HCT116 (cell line): ENCODE data around the gene PCDH19. TPM values are rescaled to one million over a fixed set of nuclear protein-coding genes. Genes with fewer than 3 reads are reported as not detected.

ENCODE experiments used
- ATAC-seq: fragments of 200-7000 bp; cut with Tn5 transposase; 2 replicates; pipeline ENCODE4 v1.9.1; 2020; ENCODE audit warnings: mild to moderate bottlenecking, moderate library complexity
- BruUV-seq: library from RNA; stranded (reverse); fragments of 400-500 nt; replicated peaks from 2 replicates; lab custom pipeline; 2021; lab: Mats Ljungman, UMichigan
- CTCF ChIA-PET: fragments of 300-600 bp; sonication (Branson Sonifier 250); formaldehyde crosslinking; loops from one replicate; lab custom pipeline; 2021; ENCODE audit warnings: antibody characterized with exemption; lab: Charles Lee
- POLR2A ChIA-PET: fragments of 300-600, 350-600 bp; sonication (Branson Sonifier 250); formaldehyde crosslinking; loops from one replicate; lab custom pipeline; 2021; ENCODE audit warnings: antibody characterized with exemption; lab: Charles Lee
- RAD21 ChIA-PET, 2 experiments: fragments of 300-600 bp; sonication (Branson Sonifier 250); formaldehyde crosslinking; loops; one replicate each; lab custom pipeline; 2023; ENCODE audit warnings: low total read pairs in 2 of 2; ENCODE audit not compliant: uncharacterized antibody in 2 of 2, unreplicated experiment in 2 of 2, low non-redundant PET in 1 of 2; lab: Charles Lee
- DNase-seq: peaks from one replicate; pipeline ENCODE4 v3.0.0-alpha.2; 2010; ENCODE audit warnings: low read depth, low spot score
- H2AFZ ChIP-seq: fragments of 200-600 bp; shearing (Covaris generic), sonication (generic); 2 replicates; pipeline ENCODE4 v1.6.1; 2017; ENCODE audit warnings: low read depth, mixed run types, mixed read lengths, antibody characterized with exemption, low read length; ENCODE audit not compliant: poor library complexity, severe bottlenecking
- H3K27ac ChIP-seq: 2 replicates; pipeline ENCODE4 v1.5.1; 2012; ENCODE audit warnings: low read depth, low read length
- H3K27me3 ChIP-seq: fragments of 200-600 bp; sonication (generic); 2 replicates; pipeline ENCODE4 v1.6.1; 2016; ENCODE audit warnings: mixed run types, low read length, mixed read lengths; ENCODE audit not compliant: insufficient read depth
- H3K36me3 ChIP-seq, 2 experiments: fragments of 200-500 bp in 1 of 2; fragments of 200-600 bp in 1 of 2; sonication (Bioruptor generic) in 1 of 2; sonication (generic) in 1 of 2; 2 replicates each; pipeline versions ENCODE4 v1.5.1 to v1.6.1; 2014 to 2016; ENCODE audit warnings: low read length in 2 of 2, inconsistent platforms in 1 of 2, mixed read lengths in 1 of 2, mixed run types in 1 of 2; ENCODE audit not compliant: insufficient read depth in 2 of 2, control insufficient read depth in 1 of 2
- H3K4me1 ChIP-seq, 2 experiments: fragments of 200-600 bp in 1 of 2; sonication (generic) in 1 of 2; 2 replicates each; pipeline versions ENCODE4 v1.5.1 to v1.6.1; 2012 to 2017; ENCODE audit warnings: low read length in 2 of 2, inconsistent platforms in 1 of 2, mild to moderate bottlenecking in 1 of 2, mixed read lengths in 1 of 2, mixed run types in 1 of 2, moderate library complexity in 1 of 2; ENCODE audit not compliant: insufficient read depth in 2 of 2, control insufficient read depth in 1 of 2
- H3K4me2 ChIP-seq: fragments of 200-600 bp; sonication (generic); 2 replicates; pipeline ENCODE4 v1.6.1; 2017; ENCODE audit warnings: mixed run types, low read length, mixed read lengths
- H3K4me3 ChIP-seq, 2 experiments: fragments of 200-600 bp in 1 of 2; sonication (generic) in 1 of 2; replicated peaks in 1 of 2; 2 replicates each; pipeline ENCODE4 v1.5.1; 2011 to 2016; ENCODE audit warnings: low read length in 2 of 2, control low read depth in 1 of 2, low read depth in 1 of 2, mild to moderate bottlenecking in 1 of 2, mixed read lengths in 1 of 2, mixed run types in 1 of 2
- H3K79me2 ChIP-seq: fragments of 200-600 bp; sonication (generic); 2 replicates; pipeline ENCODE4 v1.6.1; 2017; ENCODE audit warnings: mild to moderate bottlenecking, mixed run types, low read length, moderate library complexity, mixed read lengths; ENCODE audit not compliant: insufficient read depth
- H3K9ac ChIP-seq: fragments of 200-600 bp; sonication (generic); 2 replicates; pipeline ENCODE4 v1.6.1; 2016; ENCODE audit warnings: low read length, mixed read lengths
- H3K9me2 ChIP-seq: fragments of 200-600 bp; sonication (generic), shearing (Covaris generic); 2 replicates; pipeline ENCODE4 v1.6.1; 2017; ENCODE audit warnings: mixed run types, mild to moderate bottlenecking, moderate library complexity; ENCODE audit not compliant: insufficient read depth
- H3K9me3 ChIP-seq, 2 experiments: fragments of 200-500 bp in 1 of 2; fragments of 200-600 bp in 1 of 2; sonication (Bioruptor generic) in 1 of 2; sonication (generic) in 1 of 2; 2 replicates each; pipeline ENCODE4 v1.6.1; 2014 to 2017; ENCODE audit warnings: low read length in 2 of 2, mixed read lengths in 2 of 2, inconsistent platforms in 1 of 2, low read depth in 1 of 2, mild to moderate bottlenecking in 1 of 2, mixed run types in 1 of 2, moderate library complexity in 1 of 2; ENCODE audit not compliant: control insufficient read depth in 1 of 2, insufficient read depth in 1 of 2
- H4K20me1 ChIP-seq: fragments of 200-600 bp; sonication (generic), shearing (Covaris generic); 2 replicates; pipeline ENCODE4 v1.6.1; 2017; ENCODE audit warnings: mixed run types, mild to moderate bottlenecking, moderate library complexity; ENCODE audit not compliant: insufficient read depth
- CBX3 ChIP-seq: IDR thresholded peaks from 2 replicates; pipeline ENCODE4 v1.6.1; 2012; ENCODE audit warnings: low read depth
- CEBPB ChIP-seq: IDR thresholded peaks from 2 replicates; pipeline ENCODE4 v1.6.1; 2012; ENCODE audit warnings: low read depth
- CTCF ChIP-seq, 3 experiments: fragments of 200-600 bp in 1 of 3; sonication (generic) in 1 of 3; IDR thresholded peaks in 2 of 3; conservative IDR thresholded peaks in 1 of 3; 2 replicates each; pipeline ENCODE4 v1.5.1; 2012 to 2017; ENCODE audit warnings: low read depth in 2 of 3, low read length in 2 of 3, antibody characterized with exemption in 1 of 3, borderline replicate concordance in 1 of 3, control low read depth in 1 of 3, mild to moderate bottlenecking in 1 of 3, mixed read lengths in 1 of 3, mixed run types in 1 of 3, moderate library complexity in 1 of 3; ENCODE audit not compliant: insufficient read depth in 1 of 3
- EGR1 ChIP-seq: IDR thresholded peaks from 2 replicates; pipeline ENCODE4 v1.6.1; 2012; ENCODE audit warnings: low read depth
- ELF1 ChIP-seq: IDR thresholded peaks from 2 replicates; pipeline ENCODE4 v1.6.1; 2012; ENCODE audit warnings: low read depth, borderline replicate concordance
- EZH2 ChIP-seq: fragments of 200-600 bp; sonication (generic); IDR thresholded peaks from 2 replicates; pipeline ENCODE4 v1.6.1; 2017; ENCODE audit warnings: antibody characterized with exemption, mixed run types
- EZH2phosphoT487 ChIP-seq: fragments of 200-600 bp; IDR thresholded peaks from 2 replicates; pipeline ENCODE4 v1.6.1; 2018; ENCODE audit warnings: antibody characterized with exemption, borderline replicate concordance
- FOSL1 ChIP-seq: IDR thresholded peaks from 2 replicates; pipeline ENCODE4 v1.6.1; 2012; ENCODE audit warnings: low read depth
- JUND ChIP-seq: IDR thresholded peaks from 2 replicates; pipeline ENCODE4 v1.6.1; 2012
- MAX ChIP-seq: IDR thresholded peaks from 2 replicates; pipeline ENCODE4 v1.6.1; 2012
- POLR2A ChIP-seq: IDR thresholded peaks from 2 replicates; pipeline ENCODE4 v1.7.0; 2011; ENCODE audit warnings: borderline replicate concordance; ENCODE audit not compliant: insufficient read depth, insufficient read length; ENCODE audit errors: extremely low read depth
- POLR2AphosphoS5 ChIP-seq: IDR thresholded peaks from 2 replicates; pipeline ENCODE4 v1.6.1; 2011; ENCODE audit warnings: mild to moderate bottlenecking, low read depth, low read length, moderate library complexity
- REST ChIP-seq: IDR thresholded peaks from 2 replicates; pipeline ENCODE4 v1.6.1; 2012; ENCODE audit warnings: low read depth
- SIN3A ChIP-seq: IDR thresholded peaks from 2 replicates; pipeline ENCODE4 v1.6.1; 2012; ENCODE audit warnings: low read depth
- TCF7L2 ChIP-seq: IDR thresholded peaks from 2 replicates; pipeline ENCODE4 v1.7.0; 2011; ENCODE audit warnings: borderline replicate concordance, inconsistent platforms; ENCODE audit not compliant: insufficient read depth, insufficient read length; ENCODE audit errors: extremely low read depth
- YY1 ChIP-seq: IDR thresholded peaks from 2 replicates; pipeline ENCODE4 v1.6.1; 2011; ENCODE audit warnings: low read length, low read depth, moderate library complexity, mild to moderate bottlenecking; ENCODE audit not compliant: insufficient replicate concordance; ENCODE audit errors: extremely low read depth
- ZBTB33 ChIP-seq: IDR thresholded peaks from 2 replicates; pipeline ENCODE4 v1.6.1; 2011; ENCODE audit warnings: mild to moderate bottlenecking, low read length, moderate library complexity; ENCODE audit not compliant: insufficient replicate concordance; ENCODE audit errors: extremely low read depth
- ZFX ChIP-seq: fragments of 450-650 bp; IDR thresholded peaks from 2 replicates; pipeline ENCODE4 v1.6.1; 2017
- intact Hi-C: fragments of 100-400 bp; cut with micrococcal nuclease; formaldehyde crosslinking; loops from 2 replicates; pipeline ENCODE4 v1.10.0; 2022
- total RNA-seq: library from RNA; stranded (reverse); gene quantifications from one replicate; pipeline ENCODE4 v1.2.1, GENCODE V29; 2021; ENCODE audit not compliant: unreplicated experiment

PCDH19 gene
- total RNA-seq, 1 experiment from 2014 or later = 0.32 TPM

GRCh38 chrX:100363896-100364295, 46.2 kb downstream of the PCDH19 start:
- BruUV-seq = no TSS peak
- ChIA-PET RAD21 (no interaction called here), POLR2A (no interaction called here), CTCF (no interaction called here)
- Histone ChIP-seq H3K79me2 (no peaks in the 10 kb centered on the region), H4K20me1 (no peaks in the 10 kb centered on the region), H3K9me3 (no peaks in the 10 kb centered on the region), H3K4me1 (no peaks in the 10 kb centered on the region), H2AFZ (no peak overlapping the region), H3K9me2 (no peaks in the 10 kb centered on the region), H3K36me3 (no peaks in the 10 kb centered on the region), H3K9ac (no peak overlapping the region), H3K4me3 (no peak overlapping the region), H3K27ac (no peak overlapping the region), H3K27me3 (peaks cover 8% of the 10 kb centered on the region), H3K4me2 (no peak overlapping the region)
- intact Hi-C loops = no loop called here
- no peak for DNase-seq
- TF ChIP-seq FOSL1 (no peak), TCF7L2 (no peak), MAX (no peak), ZBTB33 (no peak), EZH2phosphoT487 (no peak), EGR1 (no peak), REST (no peak), JUND (no peak), ZFX (no peak), ELF1 (no peak), CTCF (IDR thresholded peaks at IDR 0.05 in 2 of 3, conservative IDR thresholded peaks at IDR 0.05 in 1 of 3; ENCODE audit: borderline replicate concordance in 1 of 3, insufficient read depth in 1 of 3, low read depth in 2 of 3, low read length in 2 of 3) (no peak), CEBPB (no peak), CBX3 (no peak), SIN3A (no peak), POLR2A (no peak), POLR2AphosphoS5 (no peak), EZH2 (no peak), YY1 (no peak)
- no peak for ATAC-seq
